ENCODE results near the gene AMOTL1. TPM values are rescaled to one million over a fixed set of nuclear protein-coding genes. Genes with fewer than 3 reads are reported as not detected.
A peak's percentile ranks its signal among the peaks of the same experiment; 100 is the strongest.

AMOTL1 gene
- polyA plus RNA-seq, 1 donor (not counting 4 experiments of a cell fraction or from before 2014, with no cell fraction given), result 86.5 TPM

DNA sequence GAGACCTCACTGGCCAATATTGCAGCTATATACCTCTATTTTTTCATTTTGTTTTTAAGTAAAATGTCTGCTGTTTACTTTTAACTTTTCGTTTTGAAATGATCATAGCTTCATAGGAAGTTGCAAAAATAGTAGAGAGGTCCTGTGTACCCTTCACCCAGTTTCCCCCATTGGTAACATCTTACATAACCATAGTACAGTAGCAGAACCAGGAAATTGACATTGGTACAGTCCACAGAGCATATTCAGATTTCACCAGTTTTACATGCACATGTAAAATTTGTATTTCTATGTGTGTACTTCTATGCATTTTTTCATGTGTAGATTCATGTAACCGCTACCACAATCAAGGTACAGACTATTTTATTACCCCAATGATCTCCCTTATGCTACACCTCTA is 3.8 kb downstream of the AMOTL1 start:
- peaks cover 4% of the 10 kb centered on the region for H3K9me1 ChIP-seq (ENCODE audit: control insufficient read depth, extremely low read depth, insufficient read depth, low read length)
- no peak overlapping the region for H2AFZ ChIP-seq (ENCODE audit: control insufficient read depth, low read length)
- no peak overlapping the region for H3K27ac ChIP-seq (ENCODE audit: control insufficient read depth, insufficient read depth, low read length)
- H3K9me3 ChIP-seq (ENCODE audit: control insufficient read depth, low read depth, low read length), result no peaks in the 10 kb centered on the region
- H3K4me2 ChIP-seq (ENCODE audit: control insufficient read depth, extremely low read depth, insufficient read depth, low read depth, low read length), result peak overlapping the region; percentile 34
- H4K20me1 ChIP-seq (ENCODE audit: control insufficient read depth, extremely low read depth, insufficient read depth, low read length), result peaks cover 34% of the 10 kb centered on the region
- dilution Hi-C loops (cut with MboI; ENCODE audit: extremely low pct_ligation_motif_present, low sequenced_read_pairs), result no loop called here
- FAIRE-seq, result no peak
- H3K9ac ChIP-seq (ENCODE audit: control insufficient read depth, extremely low read depth, insufficient read depth, low read length), result no peak overlapping the region
- peaks cover 88% of the 10 kb centered on the region for H3K79me2 ChIP-seq (ENCODE audit: control insufficient read depth, insufficient read depth, low read length)
- no peaks in the 10 kb centered on the region for H3K27me3 ChIP-seq (ENCODE audit: control insufficient read depth, extremely low read depth, insufficient read depth, low read length)
- H3K4me3 ChIP-seq (ENCODE audit: control insufficient read depth in 2 of 3, extremely low read depth in 1 of 3, insufficient read depth in 2 of 3, low read depth in 1 of 3, low read length in 3 of 3), result no peak overlapping the region
- peaks cover 61% of the 10 kb centered on the region for H3K4me1 ChIP-seq (ENCODE audit: control insufficient read depth, extremely low read depth, insufficient read depth, low read length)
- no peak for DNase-seq (ENCODE audit: low read depth, low spot score)
- no peak for TF ChIP-seq EZH2 (IDR thresholded peaks at IDR 0.05; ENCODE audit: low read length)
- TF ChIP-seq, protein P1, sequence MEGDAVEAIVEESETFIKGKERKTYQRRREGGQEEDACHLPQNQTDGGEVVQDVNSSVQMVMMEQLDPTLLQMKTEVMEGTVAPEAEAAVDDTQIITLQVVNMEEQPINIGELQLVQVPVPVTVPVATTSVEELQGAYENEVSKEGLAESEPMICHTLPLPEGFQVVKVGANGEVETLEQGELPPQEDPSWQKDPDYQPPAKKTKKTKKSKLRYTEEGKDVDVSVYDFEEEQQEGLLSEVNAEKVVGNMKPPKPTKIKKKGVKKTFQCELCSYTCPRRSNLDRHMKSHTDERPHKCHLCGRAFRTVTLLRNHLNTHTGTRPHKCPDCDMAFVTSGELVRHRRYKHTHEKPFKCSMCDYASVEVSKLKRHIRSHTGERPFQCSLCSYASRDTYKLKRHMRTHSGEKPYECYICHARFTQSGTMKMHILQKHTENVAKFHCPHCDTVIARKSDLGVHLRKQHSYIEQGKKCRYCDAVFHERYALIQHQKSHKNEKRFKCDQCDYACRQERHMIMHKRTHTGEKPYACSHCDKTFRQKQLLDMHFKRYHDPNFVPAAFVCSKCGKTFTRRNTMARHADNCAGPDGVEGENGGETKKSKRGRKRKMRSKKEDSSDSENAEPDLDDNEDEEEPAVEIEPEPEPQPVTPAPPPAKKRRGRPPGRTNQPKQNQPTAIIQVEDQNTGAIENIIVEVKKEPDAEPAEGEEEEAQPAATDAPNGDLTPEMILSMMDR (optimal IDR thresholded peaks at IDR 0.05 in 1 of 3, IDR thresholded peaks at IDR 0.05 in 1 of 3, conservative IDR thresholded peaks at IDR 0.05 in 1 of 3; ENCODE audit: extremely low read depth in 1 of 3, insufficient read depth in 2 of 3, low read length in 3 of 3), result no peak
- H3K36me3 ChIP-seq (ENCODE audit: control insufficient read depth in 2 of 2, extremely low read depth in 1 of 2, insufficient read depth in 2 of 2, low read length in 2 of 2), result peaks cover 0 to 7% of the 10 kb centered on the region in 2 experiments

GRCh38 chr11:94773842-94774241 is 5.7 kb downstream of the AMOTL1 start:
- H3K9ac ChIP-seq (ENCODE audit: control insufficient read depth, extremely low read depth, insufficient read depth, low read length), result no peak overlapping the region
- peaks cover 100% of the 10 kb centered on the region for H3K79me2 ChIP-seq (ENCODE audit: control insufficient read depth, insufficient read depth, low read length)
- H3K9me1 ChIP-seq (ENCODE audit: control insufficient read depth, extremely low read depth, insufficient read depth, low read length), result peaks cover 4% of the 10 kb centered on the region
- no peak for TF ChIP-seq EZH2 (IDR thresholded peaks at IDR 0.05; ENCODE audit: low read length)
- TF ChIP-seq, protein P1 (optimal IDR thresholded peaks at IDR 0.05 in 1 of 3, IDR thresholded peaks at IDR 0.05 in 1 of 3, conservative IDR thresholded peaks at IDR 0.05 in 1 of 3; ENCODE audit: extremely low read depth in 1 of 3, insufficient read depth in 2 of 3, low read length in 3 of 3), result no peak
- DNase-seq (ENCODE audit: low read depth, low spot score) (no peak), FAIRE-seq (no peak)
- no peaks in the 10 kb centered on the region for H3K27me3 ChIP-seq (ENCODE audit: control insufficient read depth, extremely low read depth, insufficient read depth, low read length)
- H2AFZ ChIP-seq (ENCODE audit: control insufficient read depth, low read length), result no peak overlapping the region
- no peaks in the 10 kb centered on the region for H3K9me3 ChIP-seq (ENCODE audit: control insufficient read depth, low read depth, low read length)
- H4K20me1 ChIP-seq (ENCODE audit: control insufficient read depth, extremely low read depth, insufficient read depth, low read length), result peaks cover 35% of the 10 kb centered on the region
- H3K4me3 ChIP-seq (ENCODE audit: control insufficient read depth in 2 of 3, extremely low read depth in 1 of 3, insufficient read depth in 2 of 3, low read depth in 1 of 3, low read length in 3 of 3), result no peak overlapping the region
- H3K27ac ChIP-seq (ENCODE audit: control insufficient read depth, insufficient read depth, low read length), result no peak overlapping the region
- H3K4me1 ChIP-seq (ENCODE audit: control insufficient read depth, extremely low read depth, insufficient read depth, low read length), result peaks cover 59% of the 10 kb centered on the region
- no peak overlapping the region for H3K4me2 ChIP-seq (ENCODE audit: control insufficient read depth, extremely low read depth, insufficient read depth, low read depth, low read length)
- dilution Hi-C loops (cut with MboI; ENCODE audit: extremely low pct_ligation_motif_present, low sequenced_read_pairs), result no loop called here
- peaks cover 0 to 7% of the 10 kb centered on the region in 2 experiments for H3K36me3 ChIP-seq (ENCODE audit: control insufficient read depth in 2 of 2, extremely low read depth in 1 of 2, insufficient read depth in 2 of 2, low read length in 2 of 2)

All from keratinocyte (primary cell).